ENCODE results near the gene PDLIM1. TPM values are rescaled to one million over a fixed set of nuclear protein-coding genes. Genes with fewer than 3 reads are reported as not detected.
A peak's percentile ranks its signal among the peaks of the same experiment; 100 is the strongest.

The PDLIM1 gene
- total RNA-seq, 2 donors from 2014 or later: 126 to 130 TPM

GRCh38 chr10:95286707-95287106 lies 4.1 kb downstream of the PDLIM1 start:
- Histone ChIP-seq H3K4me1 (peaks cover 0 to 71% of the 10 kb centered on the region in 2 donors), H3K4me3 (peak overlapping the region in 1 of 2 donors; percentile 10), H3K9me3 (no peaks in the 10 kb centered on the region), H3K27ac (peak overlapping the region; percentile 94 to 95), H3K36me3 (no peaks in the 10 kb centered on the region), H3K27me3 (no peaks in the 10 kb centered on the region)
- TF ChIP-seq CTCF (IDR thresholded peaks at IDR 0.05): no peak
- no peak for DNase-seq (ENCODE audit: low spot score)

- Histone ChIP-seq H3K27ac (peak overlapping the region; percentile 39 to 95), H3K4me1 (peaks cover 0 to 80% of the 10 kb centered on the region in 2 donors), H3K9me3 (no peaks in the 10 kb centered on the region), H3K4me3 (no peak overlapping the region), H3K36me3 (no peaks in the 10 kb centered on the region), H3K27me3 (no peaks in the 10 kb centered on the region)
- no peak for TF ChIP-seq CTCF (IDR thresholded peaks at IDR 0.05)
- no peak for DNase-seq (ENCODE audit: low spot score)
Observed at GRCh38 chr10:95285556-95285955, 5.2 kb downstream of the PDLIM1 start.

- no peak for TF ChIP-seq CTCF (IDR thresholded peaks at IDR 0.05)
- H3K27me3 ChIP-seq: no peaks in the 10 kb centered on the region
- H3K27ac ChIP-seq: peak overlapping the region; percentile 39 to 95
- no peaks in the 10 kb centered on the region for H3K9me3 ChIP-seq
- no peak for DNase-seq (ENCODE audit: low spot score)
- no peak overlapping the region for H3K4me3 ChIP-seq
- peaks cover 0 to 86% of the 10 kb centered on the region in 2 donors for H3K4me1 ChIP-seq
- H3K36me3 ChIP-seq: no peaks in the 10 kb centered on the region
Observed at GRCh38 chr10:95284807-95285206, 6.0 kb downstream of the PDLIM1 start.

- Histone ChIP-seq H3K27ac (no peak overlapping the region), H3K27me3 (no peaks in the 10 kb centered on the region), H3K4me3 (no peak overlapping the region), H3K36me3 (no peaks in the 10 kb centered on the region), H3K9me3 (no peaks in the 10 kb centered on the region), H3K4me1 (peaks cover 0 to 86% of the 10 kb centered on the region in 2 donors)
- DNase-seq (ENCODE audit: low spot score): no peak
- TF ChIP-seq CTCF (IDR thresholded peaks at IDR 0.05): no peak
Observed at GRCh38 chr10:95282107-95282506, 8.7 kb downstream of the PDLIM1 start.

GRCh38 chr10:95281206-95281605 lies 9.6 kb downstream of the PDLIM1 start:
- Histone ChIP-seq H3K4me3 (no peak overlapping the region), H3K4me1 (peaks cover 0 to 86% of the 10 kb centered on the region in 2 donors), H3K27me3 (no peaks in the 10 kb centered on the region), H3K9me3 (no peaks in the 10 kb centered on the region), H3K27ac (peak overlapping the region; percentile 32 to 87), H3K36me3 (no peaks in the 10 kb centered on the region)
- no peak for TF ChIP-seq CTCF (IDR thresholded peaks at IDR 0.05)
- no peak for DNase-seq (ENCODE audit: low spot score)

GRCh38 chr10:95280637-95281036 lies 10.2 kb downstream of the PDLIM1 start:
- peak overlapping the region; percentile 32 to 87 for H3K27ac ChIP-seq
- no peak for TF ChIP-seq CTCF (IDR thresholded peaks at IDR 0.05)

More at GRCh38 chr10:95280637-95281036, 10.2 kb downstream of the PDLIM1 start:
- DNase-seq (ENCODE audit: low spot score): no peak
- H3K4me3 ChIP-seq: no peak overlapping the region
- H3K9me3 ChIP-seq: no peaks in the 10 kb centered on the region
- no peaks in the 10 kb centered on the region for H3K27me3 ChIP-seq
- H3K4me1 ChIP-seq: peaks cover 0 to 86% of the 10 kb centered on the region in 2 donors
- no peaks in the 10 kb centered on the region for H3K36me3 ChIP-seq

Data from right atrium auricular region (tissue), 2 donors.